Tibial nerve (tissue), 4 donors: Measurements from ENCODE around the gene SLC35A4. TPM values are rescaled to one million over a fixed set of nuclear protein-coding genes. Genes with fewer than 3 reads are reported as not detected.
"Not testable (repeated sequence)": the region's sequence is repeated elsewhere in the genome, so short reads cannot be mapped to it uniquely, and the experiment has no call there.

ENCODE experiments used
- DNase-seq, 2 donors: peaks; one replicate each; pipeline ENCODE4 v3.0.0-alpha.2; 2019; ENCODE audit warnings: low spot score in 2 of 2
- H3K27ac ChIP-seq, 4 donors: fragments of 200-600 bp; sonication (generic) in 3 of 4; one replicate each; pipeline ENCODE4 v1.5.1; 2017 to 2019; ENCODE audit warnings: mild to moderate bottlenecking in 1 of 4
- H3K27me3 ChIP-seq, 2 donors: fragments of 200-600 bp; sonication (generic) in 1 of 2; one replicate each; pipeline versions ENCODE4 v1.5.1 to v1.6.0; 2017 to 2019
- H3K36me3 ChIP-seq, 3 donors: fragments of 200-600 bp; sonication (generic); one replicate each; pipeline ENCODE4 v1.5.1; 2018 to 2019
- H3K4me1 ChIP-seq, 4 donors: fragments of 200-600 bp; sonication (generic) in 3 of 4; one replicate each; pipeline ENCODE4 v1.5.1; 2017 to 2019
- H3K4me3 ChIP-seq, 4 donors: fragments of 200-600 bp; sonication (generic) in 3 of 4; one replicate each; pipeline ENCODE4 v1.5.1; 2017 to 2019; ENCODE audit warnings: mild to moderate bottlenecking in 1 of 4, moderate library complexity in 1 of 4
- H3K9me3 ChIP-seq, 4 donors: fragments of 200-600 bp; sonication (generic) in 3 of 4; one replicate each; pipeline ENCODE4 v1.5.1; 2017 to 2019
- EP300 ChIP-seq, 2 donors: sonication (generic); formaldehyde crosslinking; IDR thresholded peaks; one replicate each; pipeline ENCODE4 v1.6.1; 2017; ENCODE audit warnings: antibody characterized with exemption in 2 of 2, mild to moderate bottlenecking in 1 of 2
- POLR2A ChIP-seq, 2 donors: fragments of 450-650 bp; IDR thresholded peaks; one replicate each; pipeline ENCODE4 v1.6.1; 2017; ENCODE audit warnings: antibody characterized with exemption in 2 of 2, mild to moderate bottlenecking in 2 of 2, moderate library complexity in 2 of 2
- WGBS, 2 donors: methylation state at CpG; one replicate each; pipeline ENCODE4 v1.1.5; 2018; 5-methylcytosine and 5-hydroxymethylcytosine counted together
- total RNA-seq, 4 donors: library from RNA; depleted of rRNA; stranded (reverse); fragments of >200 nt; gene quantifications; one replicate each; pipeline ENCODE4 v1.1.0, GENCODE V29; 2016
- TF ChIP-seq, protein P1 (sequence below), 5 experiments: fragments of 200-600 bp in 3 of 5; fragments of 450-650 bp in 2 of 5; sonication (generic) in 3 of 5; IDR thresholded peaks; one replicate each; pipeline ENCODE4 v1.5.1; 2016 to 2019; ENCODE audit warnings: antibody characterized with exemption in 5 of 5, mild to moderate bottlenecking in 3 of 5, moderate library complexity in 2 of 5

Gene SLC35A4
- total RNA-seq, 4 donors from 2014 or later: 22.9 to 36.9 (median 26.8) TPM

DNA sequence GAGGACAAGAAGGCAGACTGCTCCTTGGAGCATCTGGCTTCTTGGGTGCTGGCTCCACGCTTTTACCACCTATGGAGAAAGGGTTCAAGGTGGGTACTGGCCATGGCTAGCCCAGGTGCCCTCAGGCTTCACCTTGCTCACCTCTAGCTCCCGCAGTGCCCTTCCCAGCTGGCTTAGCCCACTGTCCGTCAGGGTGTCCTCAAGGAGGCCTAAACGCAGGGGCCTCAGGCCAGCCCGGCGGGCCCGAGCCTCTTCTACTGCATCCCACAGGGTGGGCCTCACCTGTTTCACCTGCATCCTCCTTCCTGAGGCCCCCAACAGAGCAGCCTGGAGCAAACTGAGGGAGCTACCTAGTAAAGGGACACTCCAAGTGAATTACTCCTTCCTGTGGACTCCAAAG, 9.1 kb downstream of the SLC35A4 start:
- peaks cover 0 to 26% (median 3%) of the 10 kb centered on the region in 4 donors for H3K4me1 ChIP-seq
- peaks cover 0 to 14% (median 0%) of the 10 kb centered on the region in 3 donors for H3K36me3 ChIP-seq
- no peaks in the 10 kb centered on the region for H3K9me3 ChIP-seq
- TF ChIP-seq, protein P1, sequence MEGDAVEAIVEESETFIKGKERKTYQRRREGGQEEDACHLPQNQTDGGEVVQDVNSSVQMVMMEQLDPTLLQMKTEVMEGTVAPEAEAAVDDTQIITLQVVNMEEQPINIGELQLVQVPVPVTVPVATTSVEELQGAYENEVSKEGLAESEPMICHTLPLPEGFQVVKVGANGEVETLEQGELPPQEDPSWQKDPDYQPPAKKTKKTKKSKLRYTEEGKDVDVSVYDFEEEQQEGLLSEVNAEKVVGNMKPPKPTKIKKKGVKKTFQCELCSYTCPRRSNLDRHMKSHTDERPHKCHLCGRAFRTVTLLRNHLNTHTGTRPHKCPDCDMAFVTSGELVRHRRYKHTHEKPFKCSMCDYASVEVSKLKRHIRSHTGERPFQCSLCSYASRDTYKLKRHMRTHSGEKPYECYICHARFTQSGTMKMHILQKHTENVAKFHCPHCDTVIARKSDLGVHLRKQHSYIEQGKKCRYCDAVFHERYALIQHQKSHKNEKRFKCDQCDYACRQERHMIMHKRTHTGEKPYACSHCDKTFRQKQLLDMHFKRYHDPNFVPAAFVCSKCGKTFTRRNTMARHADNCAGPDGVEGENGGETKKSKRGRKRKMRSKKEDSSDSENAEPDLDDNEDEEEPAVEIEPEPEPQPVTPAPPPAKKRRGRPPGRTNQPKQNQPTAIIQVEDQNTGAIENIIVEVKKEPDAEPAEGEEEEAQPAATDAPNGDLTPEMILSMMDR (IDR thresholded peaks at IDR 0.05): no peak
- TF ChIP-seq EP300 (IDR thresholded peaks at IDR 0.05) (no peak), POLR2A (IDR thresholded peaks at IDR 0.05) (no peak)
- no peak for DNase-seq
- WGBS, 2 donors: 87 to 97% methylated on average over 7 of the region's 7 CpGs
- no peak overlapping the region for H3K4me3 ChIP-seq
- no peaks in the 10 kb centered on the region for H3K27me3 ChIP-seq
- no peak overlapping the region for H3K27ac ChIP-seq

GRCh38 chr5:140574165-140574564, 9.5 kb downstream of the SLC35A4 start:
- TF ChIP-seq POLR2A (IDR thresholded peaks at IDR 0.05) (no peak), EP300 (IDR thresholded peaks at IDR 0.05) (peak in 1 of 2 donors; percentile 7)
- no peaks in the 10 kb centered on the region for H3K27me3 ChIP-seq
- H3K27ac ChIP-seq: peak overlapping the region in 1 of 4 donors; percentile 33
- no peak for DNase-seq
- H3K9me3 ChIP-seq: no peaks in the 10 kb centered on the region
- H3K36me3 ChIP-seq: peaks cover 0 to 10% (median 0%) of the 10 kb centered on the region in 3 donors
- 25 to 34% methylated on average over 3 of the region's 3 CpGs for WGBS, 2 donors
- peaks cover 0 to 24% (median 3%) of the 10 kb centered on the region in 4 donors for H3K4me1 ChIP-seq
- no peak overlapping the region for H3K4me3 ChIP-seq

DNA sequence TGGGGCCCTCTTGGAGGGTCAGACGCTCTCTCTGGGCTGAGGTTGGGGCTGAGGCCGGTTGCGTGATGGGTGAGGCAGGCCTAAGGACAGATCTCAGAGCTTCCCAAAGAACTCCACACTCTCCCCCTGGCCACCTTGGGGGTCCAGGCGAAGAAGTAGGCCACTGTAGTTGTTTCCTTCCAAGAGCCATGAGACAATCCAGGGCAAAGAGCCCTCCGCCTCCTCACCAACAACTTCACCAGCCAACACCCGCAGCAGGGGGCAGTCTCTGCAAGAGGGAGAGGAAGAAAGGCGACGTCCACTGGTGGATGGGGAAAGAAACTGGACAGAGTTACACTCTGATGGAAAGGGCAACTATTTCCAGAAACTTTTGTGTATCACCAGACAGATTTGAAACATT, 10.7 kb downstream of the SLC35A4 start:
- TF ChIP-seq POLR2A (IDR thresholded peaks at IDR 0.05): no peak
- peak in 1 of 2 donors; percentile 23 for TF ChIP-seq EP300 (IDR thresholded peaks at IDR 0.05)
- TF ChIP-seq, protein P1 (IDR thresholded peaks at IDR 0.05): peak; percentile 27 to 52 (median 33)
- Histone ChIP-seq H3K27me3 (no peaks in the 10 kb centered on the region), H3K36me3 (peaks cover 0 to 2% (median 0%) of the 10 kb centered on the region in 3 donors), H3K4me1 (peaks cover 0 to 21% (median 3%) of the 10 kb centered on the region in 4 donors), H3K4me3 (no peak overlapping the region), H3K27ac (peak overlapping the region in 1 of 4 donors; percentile 33), H3K9me3 (no peaks in the 10 kb centered on the region)
- peak; percentile 40 to 44 for DNase-seq
- WGBS, 2 donors: 71 to 74% methylated on average over 7 to 8 of the region's 8 CpGs

- WGBS, 2 donors: 26 to 31% methylated on average over 2 of the region's 2 CpGs
- peaks cover 0 to 24% (median 3%) of the 10 kb centered on the region in 4 donors for H3K4me1 ChIP-seq
- no peaks in the 10 kb centered on the region for H3K36me3 ChIP-seq
- DNase-seq: no peak
- no peaks in the 10 kb centered on the region for H3K9me3 ChIP-seq
- no peaks in the 10 kb centered on the region for H3K27me3 ChIP-seq
- peak overlapping the region in 1 of 4 donors; percentile 56 for H3K27ac ChIP-seq
- H3K4me3 ChIP-seq: no peak overlapping the region
- TF ChIP-seq EP300 (IDR thresholded peaks at IDR 0.05) (no peak), POLR2A (IDR thresholded peaks at IDR 0.05) (no peak)
- TF ChIP-seq, protein P1 (IDR thresholded peaks at IDR 0.05): no peak
Observed at GRCh38 chr5:140576776-140577201, 12.2 kb downstream of the SLC35A4 start.

DNA sequence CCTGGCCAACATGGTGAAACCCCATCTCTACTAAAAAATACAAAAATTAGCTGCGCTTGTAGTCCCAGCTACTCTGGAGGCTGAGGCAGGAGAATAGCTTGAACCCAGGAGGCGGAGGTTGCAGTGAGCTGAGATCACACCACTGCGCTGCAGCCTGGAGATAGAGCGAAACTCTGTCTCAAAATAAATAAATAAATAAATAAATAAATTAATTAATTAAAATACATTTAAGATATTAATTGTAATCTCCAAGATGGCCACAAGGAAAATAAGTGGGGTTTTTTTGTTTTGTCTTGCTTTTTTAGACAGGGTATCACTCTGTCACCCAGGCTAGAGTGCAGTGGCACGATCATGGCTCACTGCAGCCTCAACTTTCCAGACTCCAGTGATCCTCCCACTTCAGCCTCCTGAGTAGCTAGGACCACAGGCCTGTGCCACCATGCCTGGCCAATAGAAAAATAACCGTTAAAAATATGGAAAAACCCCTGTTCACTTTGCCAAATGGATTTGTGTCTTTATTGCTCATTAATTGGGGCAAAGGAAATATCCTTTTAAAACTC, 14.6 kb downstream of the SLC35A4 start:
- not testable (repeated sequence) for H3K36me3 ChIP-seq, H3K27ac ChIP-seq, H3K9me3 ChIP-seq, DNase-seq, H3K27me3 ChIP-seq, H3K4me3 ChIP-seq
- 91 to 92% methylated on average over 6 of the region's 6 CpGs for WGBS, 2 donors
- peaks cover 0 to 17% (median 3%) of the 10 kb centered on the region in 4 donors for H3K4me1 ChIP-seq

DNA sequence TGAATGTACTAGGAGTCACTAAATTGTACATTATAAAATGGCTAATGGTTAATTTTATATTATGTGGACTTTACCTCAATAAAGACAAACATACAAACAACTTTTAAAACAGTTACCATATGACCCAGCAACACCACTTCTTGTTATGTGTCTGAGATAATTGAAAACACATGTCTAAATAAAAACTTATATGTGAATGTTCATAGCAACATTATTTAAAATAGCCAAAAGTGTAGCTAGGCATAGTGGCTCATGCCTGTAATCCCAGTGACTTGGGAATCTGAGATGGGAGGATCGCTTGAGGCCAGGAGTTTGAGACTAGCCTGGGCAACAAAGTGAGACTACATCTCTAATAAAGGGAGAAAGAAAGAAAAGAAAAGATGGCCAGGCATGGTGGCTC, 22.9 kb downstream of the SLC35A4 start:
- Histone ChIP-seq H3K27ac (no peak overlapping the region), H3K4me1 (peaks cover 0 to 19% (median 8%) of the 10 kb centered on the region in 4 donors), H3K9me3 (peaks cover 0 to 6% (median 0%) of the 10 kb centered on the region in 4 donors), H3K4me3 (no peak overlapping the region), H3K36me3 (no peaks in the 10 kb centered on the region), H3K27me3 (no peaks in the 10 kb centered on the region)
- WGBS, 2 donors: 81 to 86% methylated on average over 1 of the region's 1 CpG
- no peak for TF ChIP-seq EP300 (IDR thresholded peaks at IDR 0.05)
- no peak for TF ChIP-seq POLR2A (IDR thresholded peaks at IDR 0.05)
- DNase-seq: no peak
